NCI-H128 (cell line): Measurements from ENCODE around the gene RXRA.

ENCODE experiments used
- DNase-seq: peaks from one replicate; lab custom pipeline; 2025; ENCODE audit not compliant: unreplicated experiment; lab: John Stamatoyannopoulos, UW

RXRA gene

DNA sequence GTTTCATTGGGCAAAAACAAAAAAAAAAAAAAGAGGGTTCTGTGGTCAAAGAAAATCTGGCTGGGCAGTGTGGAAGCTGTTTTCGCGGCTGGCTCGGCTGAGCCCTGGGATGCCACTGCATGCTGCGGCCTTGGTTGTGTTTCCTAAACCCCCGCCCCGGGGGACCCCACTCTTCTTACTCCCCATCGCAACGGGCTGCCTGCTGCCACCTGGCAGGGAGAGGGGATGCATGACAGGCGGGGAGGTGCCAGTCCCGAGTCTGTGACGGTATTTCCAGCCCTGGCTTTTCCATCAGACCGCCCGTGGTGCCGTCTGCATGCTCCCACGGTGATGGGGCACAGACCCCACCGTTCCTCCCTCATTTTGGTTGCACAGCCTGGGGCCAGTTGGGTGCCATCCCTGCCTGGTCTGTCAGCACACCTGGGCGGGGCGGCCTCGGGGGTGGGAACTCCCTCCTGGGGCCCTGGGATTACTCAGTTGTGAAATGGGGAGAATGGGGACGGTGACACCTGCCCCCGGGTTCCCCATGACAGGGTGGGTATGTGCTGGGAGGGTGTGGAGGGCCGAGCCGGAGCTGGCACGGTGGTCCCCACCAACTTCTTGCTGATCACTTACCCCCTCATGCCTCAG, 101.0 kb downstream of the RXRA start:
- no peak for DNase-seq

DNA sequence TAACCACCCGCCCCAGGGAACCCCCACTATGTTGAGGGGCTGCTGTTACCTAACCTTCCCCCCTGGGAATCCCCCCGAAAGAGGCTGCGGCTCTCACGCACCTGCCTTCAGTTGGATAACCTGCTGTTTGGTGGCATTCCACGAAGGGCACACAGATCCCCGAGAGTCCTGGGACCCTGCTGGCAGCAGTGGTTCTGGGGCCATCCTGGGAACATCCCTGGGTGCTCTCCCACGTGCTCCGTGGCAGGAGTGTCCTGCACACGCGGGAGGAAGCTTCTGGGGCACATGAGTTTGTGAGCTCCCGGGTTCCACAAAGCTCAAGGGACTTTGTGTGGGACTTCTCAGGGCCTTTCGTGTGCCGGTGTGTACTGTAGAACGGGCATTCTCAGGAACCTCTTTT, 102.3 kb downstream of the RXRA start:
- DNase-seq: no peak

DNA sequence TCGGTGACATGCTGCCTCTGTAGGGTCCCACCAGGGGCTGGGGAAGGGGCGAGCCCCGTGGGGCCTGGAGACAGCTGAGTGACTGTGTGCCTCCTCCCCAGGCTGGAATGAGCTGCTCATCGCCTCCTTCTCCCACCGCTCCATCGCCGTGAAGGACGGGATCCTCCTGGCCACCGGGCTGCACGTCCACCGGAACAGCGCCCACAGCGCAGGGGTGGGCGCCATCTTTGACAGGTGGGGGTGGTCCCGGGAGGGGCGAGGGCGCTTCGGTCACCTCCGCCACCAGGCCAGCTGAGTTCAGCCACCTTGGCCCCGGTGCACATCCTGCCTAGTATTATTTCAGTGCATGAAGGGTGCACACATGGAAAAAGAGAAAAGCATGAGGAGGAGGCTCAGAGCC, 102.8 kb downstream of the RXRA start:
- no peak for DNase-seq

DNA sequence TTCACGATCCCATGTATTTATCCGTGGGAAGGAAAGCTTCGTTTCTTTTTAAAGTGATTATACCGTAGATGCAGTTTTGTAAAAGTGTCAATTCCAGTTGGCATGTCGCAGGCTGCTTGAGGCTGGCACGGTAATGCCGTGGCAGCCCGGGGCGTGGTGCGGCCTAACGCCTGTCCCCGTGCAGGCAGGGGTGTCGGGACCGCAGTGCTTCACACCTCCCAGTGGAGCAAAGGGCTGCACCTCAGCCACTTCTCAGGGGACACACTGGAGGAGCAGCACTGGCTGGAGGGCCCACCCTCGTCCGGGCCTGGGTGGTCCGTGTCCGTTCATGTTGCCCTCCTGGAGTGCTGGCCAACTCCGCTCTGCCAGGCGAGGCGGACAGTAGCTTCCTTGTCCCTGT, 103.2 kb downstream of the RXRA start:
- DNase-seq: no peak

DNA sequence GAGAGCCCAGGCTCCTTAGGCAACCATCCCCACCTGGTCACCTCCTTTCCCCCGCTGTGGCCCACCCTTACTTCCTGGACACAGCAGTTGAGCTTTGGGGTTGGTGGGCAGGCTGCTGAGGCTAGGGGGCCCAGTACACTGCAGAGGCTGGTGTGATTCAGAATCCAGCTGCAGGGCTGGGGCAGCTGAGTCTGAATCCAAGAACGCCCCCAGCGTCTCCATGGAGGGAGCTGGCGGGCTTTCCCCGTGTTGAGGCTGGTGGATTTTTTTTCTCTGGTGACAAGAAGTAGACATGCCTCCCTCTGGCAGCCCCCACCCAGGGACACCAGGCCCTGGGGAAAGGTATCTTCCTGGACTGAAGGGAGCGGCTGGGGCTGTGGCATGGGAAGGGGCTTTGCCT, 104.8 kb downstream of the RXRA start:
- no peak for DNase-seq

DNA sequence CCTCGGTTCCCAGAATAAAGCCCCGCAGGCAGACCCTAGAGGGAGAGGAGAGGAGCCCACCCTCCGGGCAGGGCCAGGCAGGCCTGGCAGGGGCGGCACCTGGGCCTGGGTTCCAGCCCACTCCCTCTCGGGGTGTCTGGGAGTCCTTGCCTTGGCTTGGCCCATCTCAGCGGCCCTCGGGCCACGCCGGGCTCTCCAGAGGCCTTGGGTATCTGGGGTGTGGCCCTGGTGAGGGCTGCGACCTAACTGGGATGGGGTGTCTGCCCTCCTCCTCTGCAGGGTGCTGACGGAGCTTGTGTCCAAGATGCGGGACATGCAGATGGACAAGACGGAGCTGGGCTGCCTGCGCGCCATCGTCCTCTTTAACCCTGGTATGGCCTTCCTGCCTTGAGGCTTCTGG, 105.4 kb downstream of the RXRA start:
- no peak for DNase-seq

DNA sequence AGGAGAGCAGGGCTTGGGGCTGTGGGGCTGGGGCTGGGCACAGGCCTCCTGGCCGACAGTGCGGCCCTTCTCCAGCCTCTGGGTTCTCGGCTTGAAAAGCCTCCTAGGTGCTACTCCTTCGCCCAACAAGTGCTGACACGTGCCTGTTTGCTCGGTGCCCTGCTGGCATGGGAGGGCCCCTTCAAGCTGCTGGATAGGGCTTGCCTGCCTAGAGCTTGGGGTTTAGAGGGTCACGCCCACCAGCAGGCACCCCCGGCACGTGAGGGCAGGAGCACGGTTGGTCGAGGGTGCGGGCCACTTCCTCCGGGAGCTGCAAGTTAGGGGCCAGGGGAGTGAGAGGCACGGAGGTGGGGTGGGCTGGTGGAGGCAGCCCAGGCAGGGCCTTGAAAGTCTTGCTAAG, 106.2 kb downstream of the RXRA start:
- DNase-seq: no peak

DNA sequence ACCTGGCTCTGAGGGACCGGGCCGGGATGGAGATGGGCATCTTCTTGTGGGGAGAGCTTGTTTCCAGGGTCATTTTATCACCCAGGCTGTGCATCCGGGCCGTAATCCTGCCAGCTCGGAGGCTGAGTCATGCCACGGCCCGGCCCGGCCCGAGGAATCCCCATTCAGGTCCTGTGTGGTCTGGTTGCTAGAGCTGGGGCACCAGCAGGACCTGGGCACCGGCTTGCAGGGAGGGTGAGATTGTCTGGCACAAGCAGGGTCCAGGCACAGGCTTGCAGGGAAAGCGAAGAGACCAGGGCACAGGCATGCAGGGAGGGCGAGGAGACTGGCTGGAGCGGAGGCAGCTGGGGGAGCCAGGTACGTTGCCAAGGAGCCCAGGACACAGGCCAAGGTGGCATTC, 106.8 kb downstream of the RXRA start:
- DNase-seq: no peak

DNA sequence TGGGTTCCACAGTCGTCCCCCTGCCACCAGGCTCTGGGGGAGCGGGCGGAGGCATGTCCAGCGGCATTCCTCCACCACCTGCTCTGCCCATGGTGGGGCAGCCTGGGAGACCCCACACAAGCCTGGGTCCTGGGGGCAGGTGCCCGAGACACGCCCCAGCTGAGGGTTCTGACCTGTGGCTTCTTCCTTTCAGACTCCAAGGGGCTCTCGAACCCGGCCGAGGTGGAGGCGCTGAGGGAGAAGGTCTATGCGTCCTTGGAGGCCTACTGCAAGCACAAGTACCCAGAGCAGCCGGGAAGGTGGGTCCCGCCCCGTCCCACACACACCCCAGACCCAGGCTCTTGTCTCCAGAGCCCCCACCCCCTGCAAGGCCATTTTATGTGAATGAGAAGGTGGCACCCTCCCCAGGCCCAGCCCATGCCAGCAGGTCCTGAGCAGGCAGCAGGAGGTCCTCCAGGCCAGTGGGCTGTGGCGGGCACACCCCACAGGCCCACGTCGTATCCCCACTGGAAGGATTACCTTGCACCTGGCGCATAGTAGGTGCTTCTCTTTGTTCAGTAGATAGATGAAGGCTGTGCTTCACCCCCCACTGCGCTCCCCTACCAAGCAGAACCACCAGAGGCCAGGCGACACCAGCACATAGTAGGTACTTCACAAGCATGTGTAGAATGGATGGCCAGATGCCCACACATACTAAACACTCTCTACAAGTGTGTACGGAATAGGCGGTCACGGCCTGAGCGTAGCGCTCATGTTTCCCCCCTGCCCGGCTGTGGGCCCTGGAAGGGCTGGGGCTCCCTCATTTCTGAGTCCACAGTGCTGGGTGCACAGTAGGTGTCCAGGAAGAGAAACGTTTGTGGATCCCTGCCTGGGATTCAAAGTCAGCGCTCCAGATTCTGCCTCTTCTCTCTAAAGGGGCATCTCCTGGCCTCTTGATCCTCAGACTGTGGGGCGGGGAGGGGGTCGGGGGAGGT, 107.9 kb downstream of the RXRA start:
- no peak for DNase-seq

DNA sequence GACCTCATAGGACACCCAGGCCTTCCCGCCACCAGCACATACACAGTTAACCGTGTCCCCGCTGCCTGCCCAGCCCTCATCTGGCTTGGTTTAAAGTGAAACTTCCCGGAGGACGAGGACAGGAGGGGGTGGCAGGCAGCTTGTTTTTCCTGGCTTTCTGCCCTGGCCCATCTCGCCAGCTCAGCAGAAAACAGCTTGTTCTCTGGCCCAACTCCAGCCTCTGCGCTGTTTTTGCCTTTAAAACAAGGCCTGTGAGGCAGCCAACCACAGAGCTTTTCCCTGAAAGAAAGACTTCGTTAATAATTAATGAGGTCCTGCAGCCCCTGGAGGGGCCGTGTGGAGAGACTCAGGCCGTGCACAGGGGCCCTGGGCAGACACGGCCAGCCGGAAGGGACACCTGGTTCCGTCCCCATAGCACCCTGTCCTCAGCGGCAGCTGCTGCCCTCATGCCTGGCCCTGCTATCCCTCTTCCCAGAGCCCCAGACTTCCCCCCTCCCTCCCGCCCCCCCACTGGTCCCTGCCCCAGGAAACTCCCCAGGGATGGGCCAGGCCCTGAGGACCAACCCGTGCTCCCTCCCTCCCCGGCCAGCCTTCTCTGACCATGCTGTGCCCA, 108.7 kb downstream of the RXRA start:
- DNase-seq: peak; percentile 67

DNA sequence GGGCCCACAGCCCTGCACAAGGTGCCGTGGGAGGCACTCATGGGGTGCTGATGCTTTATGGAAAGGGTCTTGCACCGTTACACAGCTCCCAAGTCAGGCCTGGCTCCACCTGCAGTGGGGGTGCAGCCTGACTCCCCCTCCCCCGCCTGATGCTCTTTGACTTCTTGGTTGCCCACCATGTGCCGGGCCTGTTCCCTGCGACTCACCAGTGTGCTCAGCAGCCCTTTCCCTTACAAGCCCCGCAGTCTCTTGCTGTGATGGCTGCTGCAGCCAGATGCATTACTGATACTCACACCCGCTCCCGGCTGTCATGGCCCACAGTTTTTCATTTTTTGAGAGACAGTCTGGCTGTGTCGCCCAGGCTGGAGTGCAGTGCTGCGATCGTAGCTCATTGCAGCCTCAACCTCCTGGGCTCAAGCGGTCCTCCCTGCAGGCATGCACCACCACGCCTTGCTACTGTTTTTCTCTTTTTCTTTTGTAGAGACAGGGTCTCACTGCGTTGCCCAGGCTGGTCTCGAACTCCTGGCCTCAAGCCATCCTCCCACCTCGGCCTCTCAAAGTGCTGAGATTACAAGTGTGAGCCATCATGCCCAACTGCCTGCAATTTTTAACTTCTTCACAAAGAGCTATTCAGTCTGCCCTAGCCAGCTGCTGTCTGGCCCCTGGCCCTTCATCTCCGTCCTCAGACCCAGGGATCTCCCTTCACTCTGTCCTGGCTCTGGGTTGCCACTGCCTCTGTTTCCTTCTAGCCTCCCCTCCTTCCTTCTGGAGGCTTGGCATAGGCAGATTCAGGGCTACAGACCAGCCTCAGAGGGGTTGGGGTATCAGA, 109.5 kb downstream of the RXRA start:
- no peak for DNase-seq

DNA sequence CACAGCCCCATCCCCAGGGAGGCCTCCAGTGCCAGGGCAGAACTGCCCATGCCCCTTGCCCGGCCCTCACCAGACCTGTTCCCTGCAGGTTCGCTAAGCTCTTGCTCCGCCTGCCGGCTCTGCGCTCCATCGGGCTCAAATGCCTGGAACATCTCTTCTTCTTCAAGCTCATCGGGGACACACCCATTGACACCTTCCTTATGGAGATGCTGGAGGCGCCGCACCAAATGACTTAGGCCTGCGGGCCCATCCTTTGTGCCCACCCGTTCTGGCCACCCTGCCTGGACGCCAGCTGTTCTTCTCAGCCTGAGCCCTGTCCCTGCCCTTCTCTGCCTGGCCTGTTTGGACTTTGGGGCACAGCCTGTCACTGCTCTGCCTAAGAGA, 110.1 kb downstream of the RXRA start:
- no peak for DNase-seq

DNA sequence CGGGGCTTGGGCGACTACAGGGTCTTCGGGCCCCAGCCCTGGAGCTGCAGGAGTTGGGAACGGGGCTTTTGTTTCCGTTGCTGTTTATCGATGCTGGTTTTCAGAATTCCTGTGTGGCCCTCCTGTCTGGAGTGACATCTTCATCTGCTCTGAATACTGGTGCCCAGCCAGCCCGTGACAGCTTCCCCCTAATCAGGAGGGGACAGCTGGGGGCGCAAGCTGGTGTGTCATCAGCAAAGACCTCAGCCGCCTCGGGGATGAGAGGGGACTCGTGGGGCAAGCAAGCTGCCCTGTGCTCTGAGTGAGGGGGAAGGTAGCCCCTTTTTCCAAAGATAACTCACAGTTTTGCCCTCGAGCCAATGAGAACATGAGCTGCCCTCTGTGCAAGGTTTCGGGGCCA, 110.7 kb downstream of the RXRA start:
- no peak for DNase-seq

DNA sequence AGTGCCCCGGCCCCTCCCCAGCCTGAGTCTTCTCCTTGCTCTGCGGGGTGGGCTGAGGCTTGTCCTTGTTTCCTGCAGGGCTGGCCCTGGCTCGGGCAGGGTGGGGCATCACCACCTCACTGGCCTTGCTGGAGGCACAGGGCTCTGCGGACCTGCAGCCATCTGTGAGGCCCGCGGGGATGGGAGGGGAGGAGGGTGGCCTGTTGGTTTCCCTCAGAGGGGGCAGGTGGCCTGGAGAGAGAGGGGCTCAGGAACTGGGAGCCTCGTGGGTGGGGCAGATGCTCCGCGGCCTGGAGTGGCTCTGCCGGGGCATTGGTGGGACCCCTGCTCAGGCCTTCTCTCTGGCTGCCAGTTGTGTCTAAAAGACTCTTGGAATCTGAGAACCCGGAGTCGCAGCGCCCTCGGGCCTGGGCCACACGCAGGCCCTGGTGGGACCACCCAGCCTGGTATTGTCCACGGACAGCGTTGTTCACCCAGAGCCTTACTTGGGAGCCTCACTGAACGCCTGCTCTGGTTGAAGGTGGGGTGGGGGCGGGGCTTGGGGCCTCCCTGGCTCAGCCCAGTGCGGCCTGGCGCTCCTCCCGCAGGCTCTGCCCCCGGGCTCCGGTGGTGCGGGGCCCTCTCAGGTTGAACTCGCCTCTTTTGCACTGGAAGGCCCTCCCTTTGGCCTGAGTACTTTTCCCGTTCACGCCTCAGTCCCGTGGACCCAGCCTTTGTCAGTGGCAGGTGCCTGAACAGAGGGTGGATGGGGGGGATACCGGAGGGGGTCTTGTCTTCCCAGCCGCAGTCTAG, 111.3 kb downstream of the RXRA start:
- no peak for DNase-seq

DNA sequence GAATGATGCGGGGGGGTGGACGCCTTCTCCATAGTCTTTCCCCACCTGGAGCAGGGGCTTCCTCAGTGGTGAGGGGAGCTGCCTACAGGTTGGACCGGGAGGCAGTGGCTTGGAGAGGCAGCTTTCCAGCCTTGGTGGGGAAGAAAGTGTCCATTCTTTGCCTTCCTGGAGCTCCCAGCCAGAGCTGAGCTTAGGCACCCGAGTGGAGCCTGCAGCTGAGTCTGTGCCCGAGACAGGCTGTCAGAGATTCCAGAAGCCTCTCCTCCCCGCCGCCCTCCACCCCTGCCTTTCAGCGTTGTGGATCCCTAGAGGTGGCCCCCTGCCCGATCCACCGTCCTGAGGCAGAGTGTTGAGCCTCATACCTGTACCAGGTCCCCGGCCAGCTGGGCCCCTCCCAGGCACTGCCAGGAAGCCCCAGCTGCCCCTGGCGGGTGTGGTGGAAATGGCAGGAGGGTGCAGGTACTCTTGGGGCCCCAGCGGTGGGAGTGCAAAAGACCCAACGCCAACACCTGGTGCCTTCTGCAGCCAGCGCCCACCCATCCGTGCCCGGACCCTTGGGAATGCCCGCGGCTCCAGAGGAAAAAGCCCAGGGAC, 112.0 kb downstream of the RXRA start:
- no peak for DNase-seq

DNA sequence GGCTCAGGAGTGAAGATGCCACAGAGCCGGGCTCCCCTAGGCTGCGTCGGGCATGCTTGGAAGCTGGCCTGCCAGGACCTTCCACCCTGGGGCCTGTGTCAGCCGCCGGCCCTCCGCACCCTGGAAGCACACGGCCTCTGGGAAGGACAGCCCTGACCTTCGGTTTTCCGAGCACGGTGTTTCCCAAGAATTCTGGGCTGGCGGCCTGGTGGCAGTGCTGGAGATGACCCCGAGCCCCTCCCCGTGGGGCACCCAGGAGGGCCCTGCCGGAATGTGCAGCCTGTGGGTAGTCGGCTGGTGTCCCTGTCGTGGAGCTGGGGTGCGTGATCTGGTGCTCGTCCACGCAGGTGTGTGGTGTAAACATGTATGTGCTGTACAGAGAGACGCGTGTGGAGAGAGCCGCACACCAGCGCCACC, 113.1 kb downstream of the RXRA start:
- no peak for DNase-seq

DNA sequence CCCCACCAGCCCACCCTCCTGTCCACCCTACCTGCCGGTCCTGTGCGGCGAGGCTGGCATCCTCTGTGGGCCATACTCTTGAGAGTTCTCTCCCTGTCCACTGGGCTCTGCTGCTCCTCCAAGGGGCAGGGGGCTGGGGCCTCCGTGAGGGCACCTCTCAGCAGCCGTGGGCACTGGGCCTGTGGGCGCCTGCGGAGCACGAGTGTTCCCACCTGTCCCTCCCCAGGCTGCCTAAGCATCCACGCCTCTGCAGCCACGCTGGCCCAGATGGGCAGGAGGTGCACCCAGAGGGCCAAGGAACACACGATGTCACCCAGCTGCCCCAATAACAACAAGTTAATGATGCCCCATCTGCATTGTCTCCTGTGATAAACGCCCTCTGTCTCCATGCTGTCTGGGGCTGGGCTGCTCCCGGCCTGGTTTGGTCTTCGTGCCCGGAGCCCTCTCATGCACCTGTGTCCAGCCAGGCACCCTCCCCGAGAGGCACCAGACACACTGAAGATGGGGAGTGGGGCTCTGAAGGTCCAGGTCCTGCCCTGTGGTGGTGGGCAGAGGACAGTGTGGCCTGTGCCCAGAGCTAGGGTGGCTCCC, 114.5 kb downstream of the RXRA start:
- DNase-seq: no peak

DNA sequence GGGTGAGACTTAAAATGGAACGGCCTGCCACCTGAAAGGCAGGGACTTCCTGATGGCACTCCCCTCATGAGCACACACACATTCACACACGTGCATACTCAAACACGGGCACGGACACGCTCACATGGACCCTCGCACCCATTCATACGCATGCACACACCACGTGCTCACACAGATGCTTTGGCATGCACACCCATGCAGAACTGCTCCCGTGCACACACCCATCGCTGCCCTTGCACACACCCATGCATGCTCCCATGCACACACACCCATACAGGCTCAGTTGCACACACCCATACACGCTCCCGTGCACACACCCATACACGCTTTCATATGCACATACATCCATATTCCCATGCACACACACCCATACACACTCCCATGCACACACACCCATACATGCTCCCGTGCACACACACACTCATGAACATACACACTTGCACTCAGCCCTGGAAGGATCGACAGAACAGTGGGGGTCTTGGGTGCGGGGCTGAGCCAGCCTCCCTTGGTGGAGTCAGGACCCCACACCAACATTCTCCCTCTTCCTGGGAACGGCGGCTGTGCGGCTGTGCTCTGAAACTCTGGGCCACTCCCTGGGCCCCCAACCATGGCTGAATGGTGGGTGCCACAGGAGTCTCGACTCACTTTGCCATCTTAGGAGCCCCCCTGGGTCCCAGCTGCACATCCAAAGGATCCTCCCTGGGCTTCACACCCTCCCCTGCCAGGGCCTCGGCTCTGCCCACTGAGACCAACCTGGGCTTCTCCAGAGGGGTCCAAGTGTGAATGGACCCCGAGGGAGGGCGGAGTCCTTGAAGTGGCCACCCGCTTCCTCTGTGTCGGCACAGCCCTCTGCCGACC, 115.2 kb downstream of the RXRA start:
- no peak for DNase-seq

DNA sequence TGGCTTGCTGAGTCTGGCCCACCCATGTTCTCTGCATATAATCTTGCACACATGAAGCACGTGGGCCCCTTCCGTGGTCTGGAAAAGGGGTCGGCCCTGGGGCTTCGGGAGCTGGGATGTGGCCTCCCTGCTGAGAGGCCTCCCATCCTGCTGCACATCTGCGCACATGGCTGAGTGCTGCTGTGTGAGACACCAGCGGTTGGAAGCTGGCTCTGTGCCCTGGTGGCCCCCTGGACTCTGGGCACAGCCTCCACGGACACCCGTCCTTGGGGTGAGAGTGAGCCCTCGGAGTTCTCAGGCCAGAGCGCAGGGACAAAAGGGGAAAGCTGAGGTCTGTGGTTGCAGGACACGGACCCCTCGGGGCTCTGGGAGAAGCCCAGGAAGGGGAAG, 115.8 kb downstream of the RXRA start:
- no peak for DNase-seq
